HG03135 (cell line): ENCODE data around the gene STUB1.
A peak's percentile ranks its signal among the peaks of the same experiment; 100 is the strongest.
"Not testable (repeated sequence)": the region's sequence is repeated elsewhere in the genome, so short reads cannot be mapped to it uniquely, and the experiment has no call there.

Experiments
- ATAC-seq: cut with Tn5 transposase; IDR thresholded peaks from one replicate; pipeline ENCODE4 v1.9.1; 2021; ENCODE audit warnings: mild to moderate bottlenecking, moderate library complexity; ENCODE audit not compliant: unreplicated experiment

The STUB1 gene

DNA sequence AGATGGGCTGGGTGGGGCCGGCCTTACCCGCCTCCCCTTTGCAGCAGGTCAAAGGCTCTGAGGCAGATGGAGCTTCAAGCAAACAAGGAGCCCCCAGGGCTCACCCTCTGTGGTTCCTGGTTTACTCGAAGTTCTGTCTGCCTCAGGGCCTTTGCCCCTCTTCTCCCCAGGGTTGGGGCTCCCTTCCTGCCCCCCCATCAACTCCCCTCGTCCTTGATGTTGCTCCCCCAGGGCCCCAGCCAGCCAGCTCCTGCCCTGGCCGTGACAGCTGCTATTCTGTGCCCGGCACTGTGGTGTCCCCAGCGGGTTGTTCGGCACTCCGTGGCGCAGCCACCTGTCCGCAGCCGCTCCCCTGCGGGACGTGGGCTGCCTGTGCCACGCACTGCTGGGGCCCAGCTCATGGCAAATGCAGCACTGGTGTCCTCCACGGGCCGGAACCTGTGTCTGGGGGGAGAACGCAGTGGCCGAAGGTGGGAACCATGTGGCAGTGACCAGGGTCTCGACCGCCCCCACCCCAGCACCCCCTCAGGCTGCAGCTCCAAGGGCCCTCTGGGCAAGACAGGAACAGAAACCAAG lies 30.4 kb downstream of the STUB1 start:
- ATAC-seq: no peak

DNA sequence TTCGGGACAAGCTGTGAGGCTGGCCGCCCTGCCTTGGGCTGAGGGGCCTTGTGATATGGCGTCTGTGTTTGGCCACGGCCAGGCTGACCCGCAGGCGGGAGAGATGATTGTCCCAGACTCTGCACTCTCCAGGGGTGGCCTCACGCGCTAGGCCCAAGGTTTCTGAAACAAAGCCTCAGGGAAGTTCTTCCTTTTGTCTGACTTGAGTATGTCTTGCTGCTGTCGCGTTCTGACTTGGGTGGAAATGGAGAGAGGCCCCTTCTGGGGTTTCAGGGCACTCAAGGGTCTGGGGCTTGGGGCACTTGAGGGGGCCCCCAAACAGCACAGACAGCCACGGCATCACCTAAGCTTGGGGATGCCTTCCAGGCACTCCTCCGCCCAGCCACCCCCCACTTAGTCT lies 30.9 kb downstream of the STUB1 start:
- ATAC-seq: no peak

DNA sequence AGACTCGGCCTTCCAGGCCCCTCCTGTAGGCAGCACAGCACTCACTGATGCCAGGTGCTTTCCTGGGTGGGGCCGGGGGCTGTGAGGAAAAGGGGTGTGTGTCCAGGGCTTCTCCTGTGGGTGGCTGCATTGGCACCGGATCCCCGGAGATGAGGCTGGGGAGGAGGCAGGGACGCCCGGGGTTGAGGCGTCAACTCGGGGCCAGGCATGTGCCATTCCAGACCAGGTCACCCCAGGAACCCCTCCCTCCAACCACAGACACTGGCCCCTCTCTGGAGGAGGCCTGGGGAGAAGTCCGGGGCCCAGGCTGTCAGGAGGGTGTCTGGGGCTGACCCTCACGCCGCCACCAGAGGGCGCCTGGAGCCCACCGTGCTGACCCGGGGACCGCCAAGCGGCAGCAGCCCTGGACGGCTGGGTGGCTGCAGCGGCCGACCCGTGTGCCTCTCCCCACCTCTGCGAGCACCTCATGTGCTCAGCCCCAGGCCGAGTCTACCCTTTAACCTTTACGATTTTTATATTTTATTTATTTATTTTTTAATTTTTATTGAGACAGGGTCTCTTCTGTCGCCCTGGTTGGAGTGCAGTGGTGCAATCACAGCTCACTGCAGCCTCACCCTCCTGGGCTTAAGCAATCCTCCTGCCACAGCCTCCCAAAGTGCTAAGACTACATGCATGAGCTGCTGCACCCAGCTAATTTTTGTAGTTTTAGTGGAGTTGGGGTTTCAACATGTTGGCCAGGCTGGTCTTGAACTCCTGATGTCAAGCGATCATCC lies 31.5 kb downstream of the STUB1 start:
- no peak for ATAC-seq

DNA sequence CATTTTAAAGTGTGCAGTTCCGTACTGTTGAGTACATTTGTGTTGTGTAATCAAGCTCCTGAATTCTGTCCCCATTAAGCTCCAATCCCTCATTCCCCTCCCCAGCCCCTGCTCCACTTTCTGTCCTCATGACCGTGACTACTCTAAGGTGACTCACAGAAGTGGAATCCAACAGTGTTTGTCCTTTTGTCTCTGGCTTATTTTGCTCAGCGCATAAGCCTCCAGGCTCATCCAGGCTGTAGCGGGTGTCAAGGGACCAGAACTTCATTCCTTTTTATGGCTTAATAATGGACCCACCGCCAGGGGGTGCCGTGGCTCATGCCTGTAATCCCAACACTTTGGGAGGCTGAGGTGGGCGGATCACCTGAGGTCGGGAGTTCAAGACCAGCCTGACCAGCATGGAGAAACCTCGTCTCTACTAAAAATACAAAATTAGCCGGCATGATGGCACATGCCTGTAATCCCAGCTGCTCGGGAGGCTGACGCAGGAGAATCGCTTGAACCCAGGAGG lies 32.6 kb downstream of the STUB1 start:
- ATAC-seq: not testable (repeated sequence)

DNA sequence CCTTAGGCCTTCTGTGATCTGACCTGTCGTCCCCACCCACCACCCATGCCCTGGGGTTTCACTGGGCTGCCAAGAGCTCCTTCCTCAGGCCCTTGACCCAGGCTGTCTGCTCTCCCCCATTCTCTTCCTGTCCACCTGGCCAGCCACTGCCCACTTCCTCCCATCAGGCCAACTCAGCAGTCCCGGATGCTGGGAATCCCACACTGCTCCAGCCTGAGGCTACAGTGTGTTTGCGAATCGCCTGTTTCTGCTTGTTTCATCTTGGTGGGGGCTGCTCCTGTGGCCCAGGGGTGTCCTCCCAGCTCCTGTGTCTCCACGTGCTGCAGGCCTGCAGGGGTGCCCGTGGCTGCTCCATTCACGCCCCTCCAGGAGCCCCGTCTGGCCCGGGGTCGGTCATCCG lies 33.9 kb downstream of the STUB1 start:
- no peak for ATAC-seq

DNA sequence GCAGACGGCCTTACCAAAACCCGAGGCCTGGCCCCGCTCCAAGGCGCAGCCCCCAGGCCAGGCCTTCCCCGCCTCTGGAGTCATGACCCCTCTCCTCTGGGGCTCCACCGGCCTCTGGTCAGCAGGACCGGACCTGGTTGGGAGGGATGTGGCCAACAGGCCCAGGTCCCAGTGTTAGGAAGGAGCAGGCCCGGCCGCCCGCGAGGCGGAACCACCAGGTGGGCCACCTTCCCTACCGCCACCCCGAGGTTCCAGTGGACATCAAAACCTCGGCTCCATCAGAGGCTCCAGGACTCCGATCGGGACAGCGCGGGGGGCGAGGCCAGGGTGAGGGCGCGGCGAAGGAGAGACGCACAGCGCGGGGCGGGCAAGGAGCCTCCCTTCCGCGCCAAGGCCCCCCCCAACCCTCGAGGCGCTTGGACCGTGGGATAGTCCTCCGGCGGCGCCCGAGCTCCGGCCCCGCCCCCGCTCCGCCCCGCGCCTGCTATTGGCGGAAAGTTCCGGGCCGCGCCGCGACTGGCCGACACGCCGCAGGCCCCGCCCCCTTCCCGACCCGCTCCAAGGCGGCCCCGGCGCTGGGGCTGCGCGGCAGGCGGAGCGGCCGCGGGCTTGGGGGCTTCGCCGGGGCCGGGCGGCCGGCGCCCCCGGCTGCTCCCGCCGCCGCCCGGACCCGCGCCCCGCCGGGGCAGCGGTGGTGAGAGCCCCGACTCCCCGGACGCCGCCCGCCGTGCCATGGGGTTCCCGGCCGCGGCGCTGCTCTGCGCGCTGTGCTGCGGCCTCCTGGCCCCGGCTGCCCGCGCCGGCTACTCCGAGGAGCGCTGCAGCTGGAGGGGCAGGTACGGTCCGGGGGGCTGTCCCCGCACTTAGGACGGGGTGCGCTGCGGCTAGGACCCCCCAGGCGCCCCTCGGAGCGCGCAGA lies 34.6 kb downstream of the STUB1 start, which contains the start of gene METRN:
METRN (plus strand) TSS at position 561 of the 919 bp plus-strand sequence; CDS start at position 733, 172 bp downstream.
- peak; percentile 56 for ATAC-seq

DNA sequence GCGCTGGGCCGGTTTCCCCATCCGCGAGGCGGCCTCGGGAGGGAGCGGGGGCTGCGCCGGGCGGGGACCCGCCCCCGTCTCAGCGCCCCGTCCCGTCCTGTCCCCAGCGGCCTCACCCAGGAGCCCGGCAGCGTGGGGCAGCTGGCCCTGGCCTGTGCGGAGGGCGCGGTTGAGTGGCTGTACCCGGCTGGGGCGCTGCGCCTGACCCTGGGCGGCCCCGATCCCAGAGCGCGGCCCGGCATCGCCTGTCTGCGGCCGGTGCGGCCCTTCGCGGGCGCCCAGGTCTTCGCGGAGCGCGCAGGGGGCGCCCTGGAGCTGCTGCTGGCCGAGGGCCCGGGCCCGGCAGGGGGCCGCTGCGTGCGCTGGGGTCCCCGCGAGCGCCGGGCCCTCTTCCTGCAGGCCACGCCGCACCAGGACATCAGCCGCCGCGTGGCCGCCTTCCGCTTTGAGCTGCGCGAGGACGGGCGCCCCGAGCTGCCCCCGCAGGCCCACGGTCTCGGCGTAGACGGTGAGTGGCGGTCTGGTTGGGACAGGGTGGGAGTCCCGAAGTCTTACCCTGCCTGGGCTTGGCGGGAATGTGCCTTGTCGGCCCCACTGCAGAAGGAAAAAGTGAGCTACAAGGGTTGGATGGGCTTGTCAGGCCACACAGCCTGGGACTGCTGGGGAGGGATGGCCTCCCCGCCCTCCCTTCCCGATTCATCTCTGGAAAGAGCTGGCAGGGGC lies 35.4 kb downstream of the STUB1 start:
- ATAC-seq: peak; percentile 10

DNA sequence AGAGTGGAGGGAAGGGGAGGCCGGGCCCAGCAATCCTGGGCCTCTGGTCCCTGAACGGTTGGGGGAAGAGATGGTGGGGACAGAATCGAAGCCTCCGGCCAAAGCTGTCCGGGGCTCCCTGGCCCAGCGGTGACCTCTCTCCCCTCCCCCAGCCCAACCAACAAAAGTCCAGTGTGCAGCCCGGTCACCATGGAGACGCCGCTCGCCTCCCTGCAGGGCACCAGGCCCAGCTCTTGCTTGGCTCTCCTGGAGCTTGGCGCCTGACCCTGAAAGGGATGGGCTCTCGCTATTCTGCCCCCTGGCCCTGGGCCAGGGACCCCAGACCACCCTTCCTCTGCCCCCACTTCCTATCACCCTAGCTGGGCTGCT lies 36.0 kb downstream of the STUB1 start:
- ATAC-seq: no peak

DNA sequence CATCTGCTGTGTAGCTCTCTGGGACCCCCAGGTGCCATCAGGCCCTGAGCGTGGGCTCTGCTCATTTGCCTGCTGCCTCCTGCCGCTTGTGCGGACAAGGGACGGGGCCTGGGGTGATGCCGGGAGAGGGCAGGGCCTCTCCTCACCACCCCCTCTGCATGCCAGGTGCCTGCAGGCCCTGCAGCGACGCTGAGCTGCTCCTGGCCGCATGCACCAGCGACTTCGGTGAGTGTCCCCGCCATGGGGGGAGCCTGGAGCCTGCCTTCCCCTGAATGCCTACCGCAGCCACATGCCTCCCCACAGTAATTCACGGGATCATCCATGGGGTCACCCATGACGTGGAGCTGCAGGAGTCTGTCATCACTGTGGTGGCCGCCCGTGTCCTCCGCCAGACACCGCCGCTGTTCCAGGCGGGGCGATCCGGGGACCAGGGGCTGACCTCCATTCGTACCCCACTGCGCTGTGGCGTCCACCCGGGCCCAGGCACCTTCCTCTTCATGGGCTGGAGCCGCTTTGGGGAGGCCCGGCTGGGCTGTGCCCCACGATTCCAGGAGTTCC lies 36.6 kb downstream of the STUB1 start:
- ATAC-seq: no peak

DNA sequence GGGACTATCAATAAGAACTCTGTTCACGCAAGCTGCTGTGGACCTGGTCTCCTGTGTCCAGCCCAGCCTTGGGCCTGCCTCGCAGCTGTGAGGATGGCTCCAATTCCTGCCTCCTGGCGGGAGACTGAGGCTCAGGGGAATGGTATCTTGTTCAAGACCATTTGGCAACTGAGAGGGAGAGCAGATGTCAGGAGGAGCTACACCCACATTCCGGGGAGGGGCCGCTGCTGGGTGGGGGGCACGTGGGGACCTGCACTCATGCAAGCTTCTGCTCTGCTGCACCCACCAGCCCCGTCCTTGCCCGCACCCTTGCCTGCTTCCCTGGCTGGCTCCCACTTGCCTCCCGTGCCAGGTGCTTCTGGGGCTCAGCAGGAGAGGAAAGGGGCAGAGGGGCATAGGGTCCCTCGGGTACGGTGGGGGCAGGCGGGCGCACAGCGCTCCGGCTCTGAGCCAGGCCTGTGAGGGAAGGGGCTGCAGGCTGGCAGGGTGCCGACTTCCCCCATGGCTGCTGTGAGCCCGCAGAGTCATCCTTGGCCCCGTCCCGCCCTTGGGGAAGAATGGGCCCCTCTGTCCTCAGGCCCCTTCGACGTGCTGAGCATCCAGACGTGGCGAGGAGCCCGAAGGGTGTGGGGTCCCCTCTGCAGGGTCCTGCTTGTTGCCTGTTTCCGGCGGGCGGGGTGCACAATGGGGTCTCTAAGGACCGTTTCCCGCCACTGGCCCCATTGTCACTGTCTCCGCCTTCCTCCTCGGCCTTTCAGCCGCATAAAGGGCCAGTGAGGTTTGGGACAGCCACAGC lies 37.4 kb downstream of the STUB1 start:
- ATAC-seq: no peak

DNA sequence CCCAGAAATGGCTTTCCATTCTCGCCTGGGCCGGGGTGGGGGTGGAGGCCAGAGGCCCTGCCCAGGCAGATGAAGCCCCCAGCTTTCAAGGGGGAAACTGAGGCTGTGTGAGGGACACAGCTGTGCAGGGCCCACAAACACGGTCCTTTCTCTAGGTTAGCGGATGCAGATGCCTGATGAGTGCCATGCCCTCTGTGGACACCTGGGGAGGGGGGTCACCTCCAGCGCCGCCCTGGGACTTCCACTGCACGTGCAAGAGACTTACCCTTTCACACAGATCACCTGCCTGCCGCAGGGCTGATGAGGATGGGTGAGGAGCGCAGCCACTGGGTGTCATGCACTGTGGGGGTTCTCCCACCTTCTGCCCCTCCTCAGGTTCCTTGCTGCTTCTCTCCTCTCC lies 38.2 kb downstream of the STUB1 start:
- no peak for ATAC-seq

DNA sequence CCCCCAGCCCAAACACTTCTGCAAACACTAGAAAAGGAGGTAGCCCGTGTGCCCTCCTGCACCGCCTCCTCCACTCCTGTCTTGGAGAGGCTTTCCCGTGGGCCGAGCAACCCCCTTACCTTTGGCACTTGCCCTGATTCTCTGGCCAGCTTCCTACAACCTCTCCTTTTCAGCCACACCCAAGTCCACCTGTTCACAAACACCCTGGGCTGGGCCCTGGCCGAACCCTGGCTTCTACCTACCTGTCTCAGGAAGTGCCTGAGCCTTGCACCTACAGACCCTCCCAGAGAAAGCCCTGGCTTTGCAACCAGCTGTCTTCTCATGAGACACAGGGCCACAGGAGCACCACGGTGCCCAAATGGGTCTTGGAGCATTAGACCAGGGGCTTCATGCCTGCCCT lies 38.7 kb downstream of the STUB1 start:
- ATAC-seq: no peak

DNA sequence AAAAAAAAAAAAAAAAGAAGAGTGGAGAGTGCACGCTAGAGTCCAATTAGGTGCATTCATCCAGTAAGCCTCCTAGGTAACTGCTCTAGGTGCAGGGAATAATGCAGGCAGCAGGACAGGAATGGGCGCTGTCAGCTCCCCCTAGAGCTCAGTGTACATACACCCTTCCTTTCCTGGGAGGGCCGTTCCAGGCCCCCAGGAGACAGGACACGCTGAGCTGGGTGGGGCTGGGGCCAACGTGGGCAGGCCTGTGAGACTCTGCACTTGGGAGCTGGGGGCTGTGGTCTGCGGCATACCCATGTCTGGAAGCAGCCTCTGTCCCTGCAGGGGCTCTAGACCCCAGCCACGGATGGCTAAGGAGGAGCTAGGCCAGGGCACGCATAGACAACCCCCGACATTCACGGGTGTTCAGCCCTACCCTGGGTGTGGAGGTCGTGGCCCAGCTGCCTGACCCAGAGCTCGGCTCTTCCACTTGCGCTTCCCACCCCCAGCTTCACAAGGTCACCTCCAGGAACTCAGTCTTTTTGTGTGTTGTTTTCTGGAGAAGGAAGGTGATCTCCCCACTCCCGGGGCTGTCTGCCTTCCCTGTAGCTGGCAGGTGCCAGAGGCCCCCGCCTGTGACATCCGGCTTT lies 39.7 kb downstream of the STUB1 start:
- ATAC-seq: no peak

DNA sequence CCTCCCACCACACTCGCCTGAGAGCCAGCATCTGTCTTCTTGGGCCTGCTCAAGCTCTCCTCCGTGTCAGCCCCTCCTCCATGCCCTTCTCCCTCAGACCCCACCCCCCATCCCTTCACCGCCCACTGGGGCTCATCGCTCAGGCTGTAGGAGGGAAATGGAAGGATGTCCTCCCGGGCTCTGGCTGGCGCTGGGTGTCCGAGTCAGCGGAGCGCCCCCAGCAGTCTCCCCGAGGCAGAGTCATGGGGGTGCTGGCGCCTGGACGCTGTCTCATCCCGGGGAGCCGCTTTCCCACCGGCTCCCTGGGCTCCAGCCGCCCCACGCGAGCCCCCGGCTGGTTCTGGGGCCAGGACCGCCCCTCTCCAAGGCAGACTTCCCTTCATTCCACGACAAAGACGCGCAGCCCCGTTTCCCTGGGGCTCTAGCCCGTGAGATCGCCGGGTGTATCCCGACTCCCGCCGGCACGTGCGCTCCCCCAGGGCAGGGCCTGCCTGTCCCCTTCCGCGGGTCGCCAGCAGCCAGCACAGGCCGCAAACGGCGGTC lies 40.3 kb downstream of the STUB1 start:
- ATAC-seq: peak; percentile 19

DNA sequence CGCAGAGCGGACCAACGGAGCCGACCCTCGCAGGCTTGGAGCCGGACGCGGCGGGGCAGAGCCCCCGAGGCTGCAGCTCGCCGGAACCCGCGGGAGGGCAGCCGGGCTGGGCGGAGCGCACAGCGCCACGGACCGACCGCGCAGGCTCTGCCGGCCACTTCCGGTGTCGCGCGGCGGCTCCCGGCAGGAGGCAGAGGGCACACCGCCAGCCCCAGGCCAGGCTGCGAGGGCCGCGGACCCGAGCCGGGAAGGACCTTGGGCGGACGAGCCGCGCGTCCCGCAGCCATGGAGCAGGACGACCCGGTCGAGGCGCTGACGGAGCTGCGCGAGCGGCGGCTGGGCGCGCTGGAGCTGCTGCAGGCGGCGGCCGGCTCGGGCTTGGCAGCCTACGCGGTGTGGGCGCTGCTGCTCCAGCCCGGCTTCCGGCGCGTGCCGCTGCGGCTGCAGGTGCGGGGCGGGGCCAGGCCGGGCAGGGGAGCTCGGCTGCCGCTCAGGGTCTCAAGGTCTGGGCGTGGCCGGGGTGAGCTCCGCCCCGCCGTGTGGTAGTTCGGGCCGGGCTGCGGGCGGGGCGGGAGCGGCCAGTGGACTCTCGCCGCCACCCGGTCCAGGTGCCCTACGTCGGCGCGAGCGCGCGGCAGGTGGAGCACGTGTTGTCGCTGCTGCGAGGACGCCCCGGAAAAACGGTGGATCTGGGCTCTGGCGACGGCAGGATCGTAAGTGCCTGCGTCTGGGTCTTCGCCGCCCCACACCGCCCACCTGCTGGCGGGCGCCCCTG lies 41.0 kb downstream of the STUB1 start, which contains the start of gene ANTKMT:
ANTKMT (plus strand) TSS at position 157 of the 775 bp plus-strand sequence; CDS start at position 286, 129 bp downstream.
- ATAC-seq: peak; percentile 64

DNA sequence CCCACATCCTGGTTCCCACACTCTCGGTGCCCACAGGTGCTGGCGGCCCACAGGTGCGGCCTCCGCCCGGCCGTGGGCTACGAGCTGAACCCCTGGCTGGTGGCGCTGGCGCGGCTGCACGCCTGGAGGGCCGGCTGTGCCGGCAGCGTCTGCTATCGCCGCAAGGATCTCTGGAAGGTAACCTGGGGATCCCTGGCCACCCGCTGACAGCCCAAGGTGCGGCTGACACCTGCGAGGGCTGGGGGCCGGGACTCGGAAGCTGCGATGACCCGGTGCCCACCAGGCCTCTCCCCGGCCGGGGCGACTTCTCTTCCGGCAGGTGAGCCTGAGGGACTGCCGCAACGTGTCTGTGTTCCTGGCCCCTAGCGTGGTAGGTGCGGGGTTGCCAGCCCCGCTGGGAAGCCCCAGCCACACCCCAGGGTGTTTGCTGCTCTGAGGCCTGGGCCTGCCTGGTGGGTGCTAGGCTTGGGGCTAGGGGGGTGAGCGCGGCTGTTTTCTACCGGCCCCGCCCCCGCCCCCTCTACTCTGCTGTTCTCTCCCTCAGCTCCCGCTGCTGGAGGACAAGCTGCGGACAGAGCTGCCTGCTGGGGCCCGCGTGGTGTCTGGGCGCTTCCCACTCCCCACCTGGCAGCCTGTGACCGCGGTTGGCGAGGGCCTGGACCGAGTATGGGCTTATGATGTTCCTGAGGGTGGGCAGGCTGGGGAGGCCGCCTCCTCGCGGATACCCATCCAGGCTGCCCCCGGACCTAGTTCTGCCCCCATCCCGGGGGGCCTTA lies 41.7 kb downstream of the STUB1 start:
- no peak for ATAC-seq
